Muscle layer of colon (tissue), 2 donors: ENCODE data around the gene B4GAT1.

Source experiments
- H3K27ac ChIP-seq: one replicate; pipeline ENCODE4 v1.7.0; 2013; ENCODE audit warnings: low read depth, mild to moderate bottlenecking, low read length, moderate library complexity
- H3K27me3 ChIP-seq, 2 donors: one replicate each; pipeline ENCODE4 v1.7.0; 2013; ENCODE audit warnings: low read length in 2 of 2, mild to moderate bottlenecking in 2 of 2; ENCODE audit not compliant: insufficient read depth in 2 of 2, control insufficient read depth in 1 of 2
- H3K36me3 ChIP-seq: one replicate; pipeline ENCODE4 v1.7.0; 2013; ENCODE audit warnings: mild to moderate bottlenecking, low read length; ENCODE audit not compliant: insufficient read depth
- H3K4me1 ChIP-seq: one replicate; pipeline ENCODE4 v1.7.0; 2013; ENCODE audit warnings: mild to moderate bottlenecking, low read length; ENCODE audit not compliant: insufficient read depth
- H3K4me3 ChIP-seq, 2 donors: one replicate each; pipeline ENCODE4 v1.7.0; 2013; ENCODE audit warnings: low read length in 2 of 2, low read depth in 1 of 2, mild to moderate bottlenecking in 1 of 2, moderate library complexity in 1 of 2
- H3K9ac ChIP-seq: one replicate; pipeline ENCODE4 v1.7.0; 2013; ENCODE audit warnings: low read length
- H3K9me3 ChIP-seq: one replicate; pipeline ENCODE4 v1.7.0; 2013; ENCODE audit warnings: mild to moderate bottlenecking, low read length
- donor health status: abdominal sarcoma.
- donor health status: Adenocarcinoma of cecum.

Gene B4GAT1

DNA sequence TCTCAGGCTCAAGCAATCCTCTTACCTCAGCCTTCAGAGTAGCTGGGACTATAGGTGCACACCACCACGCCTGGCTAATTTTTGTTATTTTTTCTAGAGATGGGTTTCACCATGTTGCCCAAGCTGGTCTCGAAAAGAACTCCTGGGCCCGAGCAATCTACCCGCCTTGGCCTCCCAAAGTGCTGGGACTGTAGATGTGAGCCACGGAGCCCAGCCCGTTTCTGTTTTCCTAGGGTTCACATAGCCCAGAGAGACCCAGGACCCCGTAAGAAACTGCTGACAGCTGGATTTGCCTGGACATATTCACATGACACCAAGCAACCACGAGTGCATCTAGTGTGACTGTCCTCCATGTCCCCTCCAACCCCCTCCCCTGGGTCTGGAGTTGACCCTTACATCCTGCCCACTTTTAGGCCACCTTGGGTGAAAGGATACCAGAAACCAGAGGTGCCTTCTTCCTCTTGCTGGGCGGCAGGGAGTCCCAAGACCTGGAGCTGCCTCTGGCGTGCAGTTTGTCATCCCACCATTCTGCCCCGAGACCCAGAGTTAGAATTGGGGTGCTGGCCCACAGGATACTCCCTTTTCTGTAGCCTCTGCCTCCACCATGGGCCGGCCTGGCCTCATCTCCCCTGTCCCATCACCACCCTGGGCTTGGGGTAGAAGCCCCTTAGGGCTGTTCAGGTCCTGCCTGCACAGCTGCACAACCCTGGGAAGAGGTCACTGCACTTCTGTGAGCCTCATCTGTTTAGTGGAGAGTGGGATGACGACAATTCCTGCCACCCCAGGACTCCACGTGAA is 7.5 kb downstream of the B4GAT1 start:
- Histone ChIP-seq H3K27ac (no peak overlapping the region), H3K9ac (no peak overlapping the region), H3K9me3 (no peaks in the 10 kb centered on the region), H3K36me3 (peaks cover 42% of the 10 kb centered on the region), H3K27me3 (no peaks in the 10 kb centered on the region), H3K4me1 (peaks cover 25% of the 10 kb centered on the region), H3K4me3 (no peak overlapping the region)

DNA sequence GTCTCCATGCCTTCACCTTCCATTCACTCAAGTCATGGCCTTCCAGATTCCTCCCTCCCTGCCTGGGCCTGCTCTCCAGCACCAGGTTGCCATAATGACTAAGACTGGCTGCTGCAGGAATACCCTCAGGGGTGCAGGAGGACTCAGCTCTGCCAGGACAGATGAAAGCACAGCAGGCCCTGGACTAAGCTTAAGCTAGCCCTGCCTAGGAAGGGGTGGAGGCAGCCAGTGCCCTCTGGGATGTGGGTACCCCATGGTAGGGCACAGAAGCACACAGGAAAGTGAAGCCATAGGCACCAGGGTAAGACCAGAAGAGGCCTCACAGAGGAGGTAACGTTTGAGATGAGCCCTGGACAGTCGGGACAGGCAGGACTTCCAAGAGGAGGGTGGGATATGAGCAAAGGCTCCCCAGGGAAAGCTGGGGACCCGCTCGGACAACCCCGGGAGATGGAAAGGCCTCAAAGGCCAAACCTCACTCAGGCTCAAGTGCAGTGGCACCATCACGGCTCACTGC is 8.2 kb downstream of the B4GAT1 start:
- H3K36me3 ChIP-seq = peaks cover 42% of the 10 kb centered on the region
- H3K9ac ChIP-seq = no peak overlapping the region
- H3K4me3 ChIP-seq = no peak overlapping the region
- H3K4me1 ChIP-seq = peaks cover 22% of the 10 kb centered on the region
- no peaks in the 10 kb centered on the region for H3K9me3 ChIP-seq
- no peaks in the 10 kb centered on the region for H3K27me3 ChIP-seq
- H3K27ac ChIP-seq = no peak overlapping the region

DNA sequence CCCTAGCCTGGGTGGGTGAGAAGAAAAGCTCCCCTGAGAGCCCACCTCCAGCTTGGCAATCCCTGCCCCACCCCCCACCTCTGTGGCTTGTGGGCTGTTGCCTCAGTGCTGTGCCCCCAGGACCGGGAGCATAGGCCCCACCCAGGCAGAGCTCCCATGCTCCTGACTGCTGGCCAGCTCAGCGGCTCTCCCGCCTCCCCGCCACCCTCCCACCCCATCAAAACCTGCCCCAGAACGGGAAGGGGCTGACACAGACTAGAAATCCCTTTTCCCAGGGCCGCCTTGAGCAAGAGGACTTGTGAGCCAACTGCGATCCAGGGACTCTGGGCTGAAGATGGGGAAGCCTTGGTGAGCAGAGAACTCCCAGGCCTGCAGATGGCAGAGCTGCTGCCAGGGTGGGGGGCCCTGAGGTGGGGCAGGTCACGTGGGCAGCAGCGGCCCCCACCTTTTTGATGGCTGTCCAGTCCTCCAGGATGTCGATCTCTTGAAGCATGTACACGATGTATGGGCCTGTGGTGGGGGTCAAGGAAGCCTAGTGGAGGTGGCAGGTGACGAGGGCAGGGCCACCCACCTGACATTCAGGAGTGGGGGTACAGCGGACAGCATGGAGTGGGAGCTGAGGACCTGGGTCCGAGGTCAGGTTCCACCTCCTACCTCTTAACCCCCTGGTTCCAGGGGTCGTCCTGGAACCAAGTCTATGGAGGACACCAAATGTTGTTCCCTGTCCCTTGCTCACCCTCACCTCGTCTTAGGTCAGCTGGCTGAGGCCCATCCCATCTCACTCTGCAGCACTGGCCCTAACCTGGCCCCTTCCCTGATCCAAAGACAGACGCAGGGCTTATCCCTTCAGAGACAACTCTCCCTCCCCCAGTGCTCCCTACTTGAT is 8.9 kb downstream of the B4GAT1 start:
- Histone ChIP-seq H3K36me3 (peaks cover 42% of the 10 kb centered on the region), H3K27me3 (peaks cover 0 to 3% of the 10 kb centered on the region in 2 donors), H3K9ac (no peak overlapping the region), H3K9me3 (no peaks in the 10 kb centered on the region), H3K27ac (no peak overlapping the region), H3K4me1 (peaks cover 15% of the 10 kb centered on the region), H3K4me3 (no peak overlapping the region)

DNA sequence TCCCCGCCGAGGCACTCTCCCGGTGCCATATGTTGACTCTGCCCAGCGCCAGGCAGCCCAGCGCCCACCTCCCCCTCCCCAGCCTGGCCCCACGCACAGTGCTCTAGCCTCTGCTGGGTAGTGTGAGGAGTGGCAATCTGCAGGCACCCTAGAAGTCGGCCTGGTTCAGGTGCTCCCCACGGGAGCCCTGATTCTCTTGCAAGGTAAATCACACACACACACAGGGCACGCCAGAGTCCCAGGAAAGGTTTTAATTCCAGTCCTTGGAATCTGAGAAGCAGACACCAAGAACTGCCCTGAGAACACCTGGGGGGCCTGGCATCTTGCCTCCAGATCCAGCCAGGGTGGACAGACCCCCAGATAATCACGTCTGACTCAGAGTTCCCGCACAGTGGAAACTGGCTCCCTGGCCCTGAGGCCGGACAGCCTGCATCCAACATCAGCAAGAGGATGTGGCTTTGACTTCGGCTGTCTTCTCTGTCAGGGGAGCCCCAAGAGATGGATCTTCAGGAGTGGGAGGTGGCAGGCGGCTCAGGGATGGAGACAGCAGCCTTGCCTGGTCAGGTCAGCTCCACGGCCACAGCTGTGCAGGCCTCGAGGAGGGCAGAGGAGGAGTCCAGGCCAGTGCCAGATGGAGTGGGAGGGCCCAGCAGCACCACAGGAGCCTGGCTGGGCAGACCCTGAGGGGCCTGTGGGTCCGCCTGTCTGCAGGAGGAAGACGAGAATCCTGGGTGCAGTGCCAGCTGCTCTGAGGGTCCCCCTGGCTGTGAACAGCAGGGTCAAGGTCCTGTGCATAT is 10.1 kb downstream of the B4GAT1 start:
- Histone ChIP-seq H3K27ac (no peak overlapping the region), H3K9ac (no peak overlapping the region), H3K4me1 (peaks cover 10% of the 10 kb centered on the region)

DNA sequence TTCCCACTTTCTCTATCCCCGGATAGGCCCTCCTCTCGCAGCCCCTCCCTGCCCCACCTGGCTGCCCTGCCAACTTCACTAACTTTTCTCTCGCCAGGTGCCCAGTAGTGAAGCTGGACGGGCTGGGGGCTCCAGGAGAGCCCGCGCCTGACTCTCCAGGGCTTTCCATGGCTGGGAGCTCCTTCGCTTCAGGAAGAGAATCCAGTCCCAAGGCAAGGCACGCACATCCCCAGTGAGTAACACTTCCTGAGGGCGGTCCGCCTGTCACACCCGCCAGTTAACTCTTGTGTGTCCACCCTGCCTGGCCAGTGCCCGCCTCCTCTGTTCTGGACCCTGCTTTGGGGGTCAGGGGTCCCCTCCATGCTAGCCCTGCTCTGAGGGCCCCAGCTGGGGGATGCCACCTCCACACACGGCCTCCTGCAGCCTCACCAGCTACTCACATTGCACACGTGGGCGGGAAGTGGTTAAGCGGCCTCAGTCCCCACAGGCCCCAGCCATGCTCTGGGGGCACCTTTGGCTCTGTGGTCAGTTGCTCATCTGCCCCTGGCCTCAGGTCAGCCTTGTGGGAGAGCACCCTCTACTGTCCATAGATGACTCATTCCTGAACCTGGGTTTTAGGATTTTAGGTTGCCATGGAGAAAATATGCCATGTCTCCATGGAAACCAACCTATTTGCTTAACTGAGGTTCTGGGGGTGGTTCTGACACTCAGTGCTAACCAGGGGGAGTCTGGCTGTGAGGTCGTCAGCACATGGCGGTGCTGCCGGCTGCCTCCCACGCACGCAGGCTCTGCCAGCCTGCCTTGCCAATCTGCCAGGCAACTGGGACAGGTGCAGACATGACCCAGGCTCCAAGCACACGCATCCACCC is 11.0 kb downstream of the B4GAT1 start, which contains the start of gene RIN1:
Gene RIN1 (minus strand): TSS at position 201 of the 869 bp plus-strand sequence. CDS start 32 bp downstream, at position 169.
- no peaks in the 10 kb centered on the region for H3K9me3 ChIP-seq
- H3K4me3 ChIP-seq = peak within 1 kb of the TSS; percentile 43 to 63
- H3K36me3 ChIP-seq = peaks cover 36% of the 10 kb centered on the region
- peak within 1 kb of the TSS; percentile 25 for H3K9ac ChIP-seq
- peaks cover 0 to 8% of the 10 kb centered on the region in 2 donors for H3K27me3 ChIP-seq
- peaks cover 10% of the 10 kb centered on the region for H3K4me1 ChIP-seq
- H3K27ac ChIP-seq = no peak within 1 kb of the TSS

More for the DNA sequence above, 10.1 kb downstream of the B4GAT1 start:
- peaks cover 42% of the 10 kb centered on the region for H3K36me3 ChIP-seq
- no peak overlapping the region for H3K4me3 ChIP-seq
- peaks cover 0 to 8% of the 10 kb centered on the region in 2 donors for H3K27me3 ChIP-seq
- no peaks in the 10 kb centered on the region for H3K9me3 ChIP-seq

DNA sequence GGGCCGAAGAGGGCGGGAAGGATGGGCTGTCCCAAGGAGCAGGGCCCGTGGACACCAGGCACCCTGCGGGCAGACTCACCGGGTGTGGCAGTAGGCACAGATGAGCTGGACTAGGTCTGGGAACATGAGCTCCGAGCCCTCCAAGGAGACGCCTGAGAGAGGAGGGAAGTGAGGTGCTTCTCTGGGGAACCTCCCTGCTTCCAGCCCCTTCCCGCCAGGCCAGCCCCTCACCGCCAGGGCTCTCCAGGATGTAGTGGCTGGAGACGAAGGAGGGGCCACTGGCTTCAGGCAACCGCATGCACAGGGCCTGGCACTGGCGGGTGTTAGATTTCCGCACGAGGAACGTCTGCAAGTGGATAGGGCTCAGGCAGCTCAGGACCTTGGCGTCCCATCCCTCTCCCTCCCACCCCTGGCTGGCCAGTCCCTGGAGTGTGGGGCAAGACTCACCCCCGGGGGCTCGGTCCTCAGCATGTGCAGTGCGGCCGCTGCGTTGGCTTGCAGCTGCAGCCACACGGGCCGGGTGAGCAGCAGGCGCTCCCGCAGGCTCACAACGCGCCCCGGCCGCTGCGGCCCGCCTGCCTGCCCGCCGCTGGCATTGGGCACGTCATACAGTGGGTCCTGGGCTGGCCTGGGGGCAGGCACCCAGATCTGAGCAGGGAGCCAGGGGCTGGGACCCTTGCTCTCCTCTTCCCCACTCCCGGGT is 11.7 kb downstream of the B4GAT1 start:
- Histone ChIP-seq H3K4me3 (peak overlapping the region; percentile 43 to 63), H3K27me3 (peaks cover 0 to 8% of the 10 kb centered on the region in 2 donors), H3K9me3 (no peaks in the 10 kb centered on the region), H3K27ac (no peak overlapping the region), H3K4me1 (peaks cover 10% of the 10 kb centered on the region), H3K36me3 (peaks cover 29% of the 10 kb centered on the region), H3K9ac (peak overlapping the region; percentile 25)

DNA sequence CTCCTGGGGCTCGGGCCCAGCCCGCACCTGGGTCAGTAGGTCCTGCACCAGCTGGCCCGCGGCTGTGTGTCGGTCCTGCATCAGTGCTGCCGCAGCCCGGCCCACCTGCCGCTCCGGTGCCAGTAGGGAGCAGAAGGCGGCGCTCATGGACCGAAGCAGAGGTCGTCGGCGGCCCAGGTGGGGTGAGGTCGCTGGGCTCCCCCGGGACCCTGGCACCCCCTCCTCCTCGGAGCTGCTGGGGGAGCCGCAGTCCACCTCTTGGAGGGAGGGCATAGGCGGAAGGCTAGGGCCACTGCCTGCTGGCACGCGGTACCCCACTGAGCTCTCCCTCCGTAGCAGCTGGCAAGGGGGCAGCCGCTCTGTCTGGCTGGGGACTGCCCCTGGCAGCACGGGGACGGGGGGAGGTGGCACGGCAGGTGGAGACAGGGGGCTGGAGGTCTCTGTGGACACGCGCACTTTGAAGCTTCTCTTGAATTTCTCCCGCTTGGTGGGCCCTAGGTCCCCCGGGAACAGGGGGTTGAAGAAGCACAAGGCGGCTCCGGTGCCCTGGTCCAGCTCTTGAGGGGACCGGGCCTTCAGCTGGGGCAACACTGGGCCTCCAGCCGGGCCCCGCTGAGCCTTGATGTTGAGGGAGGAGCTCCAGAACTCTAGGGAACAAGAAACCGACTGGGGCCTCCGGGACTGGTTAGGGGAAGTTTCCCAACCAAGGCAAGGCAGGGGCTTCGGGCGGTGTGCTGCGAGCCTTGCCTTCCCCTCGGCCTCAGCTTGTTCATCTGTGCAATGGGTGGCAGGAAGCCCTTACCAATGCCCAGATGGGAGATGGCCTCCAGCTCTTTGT is 12.6 kb downstream of the B4GAT1 start:
- Histone ChIP-seq H3K4me3 (peak overlapping the region in 1 of 2 donors; percentile 63), H3K9ac (no peak overlapping the region), H3K4me1 (peaks cover 10% of the 10 kb centered on the region), H3K36me3 (peaks cover 21% of the 10 kb centered on the region), H3K27ac (no peak overlapping the region), H3K27me3 (peaks cover 0 to 8% of the 10 kb centered on the region in 2 donors), H3K9me3 (no peaks in the 10 kb centered on the region)

DNA sequence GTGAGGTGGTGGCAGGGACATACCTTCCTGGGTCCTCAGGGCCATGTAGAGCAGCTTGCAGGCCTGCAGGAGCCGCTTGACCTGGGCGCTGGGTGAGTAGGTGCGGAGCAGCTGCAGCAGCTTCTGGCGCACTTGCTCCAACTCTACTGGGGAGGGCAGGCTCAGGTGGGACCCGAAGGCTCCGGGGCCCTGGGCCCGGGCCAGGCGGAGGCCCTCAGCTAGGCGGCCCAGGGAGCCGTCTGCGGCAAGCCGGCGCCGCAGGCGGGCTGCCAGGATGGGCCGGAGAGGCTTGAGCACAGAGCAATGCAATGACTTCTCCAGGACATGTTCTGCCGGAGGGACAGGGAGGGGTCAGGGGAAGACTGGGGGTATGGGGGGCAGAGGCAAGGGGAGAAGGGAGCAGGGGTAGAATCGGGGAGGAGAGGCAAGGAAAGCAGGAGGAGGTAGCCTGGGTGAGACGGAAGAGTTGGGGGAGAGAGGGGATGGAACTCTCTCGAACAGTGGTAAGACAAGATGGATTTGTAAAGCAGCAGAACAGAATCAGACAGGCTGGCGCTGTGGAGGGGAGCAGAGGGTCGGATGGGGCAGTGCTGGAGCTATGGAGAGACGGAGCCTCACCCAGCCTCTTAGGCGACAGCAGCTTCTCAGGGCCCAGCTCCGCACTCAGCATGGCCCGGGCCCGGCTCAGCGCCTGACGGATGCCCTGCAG is 13.4 kb downstream of the B4GAT1 start:
- no peaks in the 10 kb centered on the region for H3K9me3 ChIP-seq
- no peak overlapping the region for H3K27ac ChIP-seq
- peaks cover 13% of the 10 kb centered on the region for H3K36me3 ChIP-seq
- H3K4me3 ChIP-seq = no peak overlapping the region
- H3K9ac ChIP-seq = no peak overlapping the region
- H3K4me1 ChIP-seq = peaks cover 10% of the 10 kb centered on the region
- H3K27me3 ChIP-seq = peaks cover 0 to 8% of the 10 kb centered on the region in 2 donors
